Endothelial cell of umbilical vein (primary cell): ENCODE results near the gene ASS1. TPM values are rescaled to one million over a fixed set of nuclear protein-coding genes. Genes with fewer than 3 reads are reported as not detected.

Source experiments
- BruUV-seq: library from RNA; stranded (reverse); fragments of 400-500 nt; replicated peaks from 2 replicates; lab custom pipeline; 2021; lab: Mats Ljungman, UMichigan
- CTCF ChIA-PET: fragments of 300-600, 350-600 bp; sonication (Branson Sonifier 250); formaldehyde crosslinking; loops from one replicate; lab custom pipeline; 2021; ENCODE audit warnings: antibody characterized with exemption, inconsistent platforms; lab: Charles Lee
- POLR2A ChIA-PET: fragments of 300-600, 350-600 bp; sonication (Branson Sonifier 250); formaldehyde crosslinking; loops from one replicate; lab custom pipeline; 2021; ENCODE audit warnings: antibody characterized with exemption, inconsistent platforms; lab: Charles Lee
- DNase-seq: peaks from one replicate; pipeline ENCODE4 v3.0.0-alpha.2; 2011; ENCODE audit warnings: low read depth, low spot score
- FAIRE-seq: peaks from 2 replicates; lab custom pipeline; 2011; peaks lifted over from hg19 to GRCh38; lab: Jason Lieb, UNC
- H2AFZ ChIP-seq: 2 replicates; pipeline ENCODE4 v1.6.0; 2012; ENCODE audit warnings: low read depth, low read length, control low read depth, inconsistent platforms
- H3K27ac ChIP-seq: 2 replicates; pipeline ENCODE4 v1.5.1; 2011; ENCODE audit warnings: low read depth, mild to moderate bottlenecking, control low read depth, low read length, moderate library complexity; ENCODE audit not compliant: insufficient read depth
- H3K27me3 ChIP-seq, 2 experiments: 2 replicates each; pipeline versions ENCODE4 v1.6.0 to v1.6.1; 2011; ENCODE audit warnings: low read length in 2 of 2, mixed read lengths in 1 of 2; ENCODE audit not compliant: control insufficient read depth in 2 of 2, insufficient read depth in 2 of 2
- H3K36me3 ChIP-seq, 2 experiments: 2 replicates in 1 of 2; 3 replicates in 1 of 2; pipeline ENCODE4 v1.5.1; 2011; ENCODE audit warnings: low read length in 2 of 2, mild to moderate bottlenecking in 1 of 2, moderate library complexity in 1 of 2; ENCODE audit not compliant: control insufficient read depth in 2 of 2, insufficient read depth in 2 of 2; ENCODE audit errors: extremely low read depth in 1 of 2
- H3K4me1 ChIP-seq: 3 replicates; pipeline ENCODE4 v1.5.1; 2011; ENCODE audit warnings: mild to moderate bottlenecking, low read length; ENCODE audit not compliant: control insufficient read depth, insufficient read depth; ENCODE audit errors: extremely low read depth
- H3K4me2 ChIP-seq: 2 replicates; pipeline ENCODE4 v1.6.1; 2011; ENCODE audit warnings: low read length, control low read depth, mixed read lengths; ENCODE audit not compliant: insufficient read depth
- H3K4me3 ChIP-seq, 3 experiments: fragments of 200-600 bp in 1 of 3; sonication (generic), shearing (Covaris generic) in 1 of 3; replicated peaks in 1 of 3; 2 replicates each; pipeline ENCODE4 v1.5.1; 2011 to 2016; ENCODE audit warnings: control low read depth in 3 of 3, low read length in 3 of 3, mild to moderate bottlenecking in 2 of 3, inconsistent platforms in 1 of 3, low read depth in 1 of 3, moderate library complexity in 1 of 3; ENCODE audit not compliant: insufficient read depth in 1 of 3
- H3K79me2 ChIP-seq: 2 replicates; pipeline ENCODE4 v1.6.0; 2012; ENCODE audit warnings: low read length, inconsistent platforms; ENCODE audit not compliant: control insufficient read depth, insufficient read depth
- H3K9ac ChIP-seq: replicated peaks from 2 replicates; pipeline ENCODE3; 2011; ENCODE audit warnings: low read length, control low read depth; ENCODE audit not compliant: insufficient read depth; ENCODE audit errors: extremely low read depth
- H3K9me1 ChIP-seq: replicated peaks from 3 replicates; pipeline ENCODE4 v1.6.0; 2011; ENCODE audit warnings: mild to moderate bottlenecking, low read length; ENCODE audit not compliant: control insufficient read depth, insufficient read depth; ENCODE audit errors: extremely low read depth
- H3K9me3 ChIP-seq: replicated peaks from 2 replicates; pipeline ENCODE4 v1.5.1; 2012; ENCODE audit warnings: low read length, inconsistent platforms; ENCODE audit not compliant: control insufficient read depth, insufficient read depth
- H4K20me1 ChIP-seq: replicated peaks from 2 replicates; pipeline ENCODE3; 2011; ENCODE audit warnings: mild to moderate bottlenecking, low read length; ENCODE audit not compliant: control insufficient read depth, insufficient read depth; ENCODE audit errors: extremely low read depth
- CTCF ChIP-seq, 2 donors: IDR thresholded peaks; 1 replicate in 1 of 2; 2 replicates in 1 of 2; pipeline ENCODE4 v1.5.1; 2011; ENCODE audit warnings: low read length in 2 of 2, mild to moderate bottlenecking in 2 of 2, moderate library complexity in 2 of 2, control low read depth in 1 of 2, inconsistent platforms in 1 of 2, low read depth in 1 of 2; ENCODE audit not compliant: insufficient read depth in 1 of 2; ENCODE audit errors: extremely low read depth in 1 of 2
- EZH2 ChIP-seq: IDR thresholded peaks from 2 replicates; pipeline ENCODE4 v1.6.1; 2012; ENCODE audit warnings: borderline replicate concordance, low read depth, mild to moderate bottlenecking, moderate library complexity, low read length, inconsistent platforms; ENCODE audit not compliant: severe bottlenecking
- FOS ChIP-seq: IDR thresholded peaks from 2 replicates; pipeline ENCODE4 v1.6.1; 2011; ENCODE audit warnings: mild to moderate bottlenecking, low read length, moderate library complexity, borderline replicate concordance; ENCODE audit not compliant: insufficient read depth
- GATA2 ChIP-seq: IDR thresholded peaks from 2 replicates; pipeline ENCODE4 v1.7.0; 2011; ENCODE audit warnings: low read depth, mild to moderate bottlenecking, moderate library complexity, mixed read lengths, low read length; ENCODE audit not compliant: insufficient read length, insufficient read depth
- JUN ChIP-seq: IDR thresholded peaks from 2 replicates; pipeline ENCODE4 v1.6.1; 2011; ENCODE audit warnings: borderline replicate concordance, low read depth; ENCODE audit not compliant: insufficient read length, insufficient read depth
- MAX ChIP-seq: IDR thresholded peaks from 2 replicates; pipeline ENCODE4 v1.6.1; 2011; ENCODE audit not compliant: insufficient read depth, insufficient read length
- MYC ChIP-seq: IDR thresholded peaks from one replicate; pipeline ENCODE4 v1.6.1; 2011; ENCODE audit warnings: mild to moderate bottlenecking, low read depth, low read length
- POLR2A ChIP-seq: IDR thresholded peaks from 2 replicates; pipeline ENCODE4 v1.6.1; 2012; ENCODE audit warnings: low read depth, mild to moderate bottlenecking, control low read depth, low read length
- POLR2AphosphoS5 ChIP-seq: IDR thresholded peaks from 2 replicates; pipeline ENCODE4 v1.6.1; 2012; ENCODE audit warnings: low read depth, mild to moderate bottlenecking, control low read depth, low read length, moderate library complexity; ENCODE audit not compliant: insufficient read depth
- dilution Hi-C: fragments of 300-500 bp; cut with MboI; formaldehyde crosslinking; loops from one replicate; pipeline ENCODE4 v1.15.0; 2019; ENCODE audit warnings: low sequenced_read_pairs; ENCODE audit not compliant: extremely low pct_ligation_motif_present
- intact Hi-C: fragments of 100-400 bp; cut with micrococcal nuclease; formaldehyde crosslinking; loops from one replicate; pipeline ENCODE4 v1.10.0; 2022
- polyA plus RNA-seq, 4 experiments: library from polyadenylated mRNA; depleted of rRNA in 3 of 4; stranded (reverse) in 3 of 4; unstranded in 1 of 4; fragments of >200 nt; gene quantifications; 2 replicates each; pipeline versions ENCODE4 v1.2.1 to v1.2.3, GENCODE V29; 2011 to 2012; ENCODE audit warnings: missing spikeins in 1 of 4
- total RNA-seq: library from RNA; stranded (reverse); gene quantifications from 2 replicates; pipeline ENCODE4 v1.2.3, GENCODE V29; 2021

Gene ASS1
- total and polyA plus RNA-seq, 2 donors (not counting 3 experiments of a cell fraction or from before 2014, with no cell fraction given) = 3.6 to 12.4 TPM

- no TSS peak for BruUV-seq
- FAIRE-seq (no peak), DNase-seq (no peak)
- Histone ChIP-seq H3K9me3 (no peaks in the 10 kb centered on the region), H4K20me1 (no peaks in the 10 kb centered on the region), H3K79me2 (no peaks in the 10 kb centered on the region), H3K9ac (no peak overlapping the region), H3K27me3 (no peaks in the 10 kb centered on the region), H3K36me3 (no peaks in the 10 kb centered on the region), H3K4me2 (no peak overlapping the region), H2AFZ (no peak overlapping the region), H3K27ac (no peak overlapping the region), H3K4me3 (no peak overlapping the region), H3K9me1 (no peaks in the 10 kb centered on the region), H3K4me1 (no peaks in the 10 kb centered on the region)
- intact Hi-C loops = no loop called here
- TF ChIP-seq MAX (no peak), POLR2A (no peak), MYC (no peak), CTCF (IDR thresholded peaks at IDR 0.05; ENCODE audit: extremely low read depth in 1 of 2, insufficient read depth in 1 of 2, low read depth in 1 of 2, low read length in 2 of 2) (no peak), EZH2 (no peak), FOS (no peak), POLR2AphosphoS5 (no peak), JUN (no peak), GATA2 (no peak)
- dilution Hi-C loops = no loop called here
- ChIA-PET CTCF (no interaction called here), POLR2A (no interaction called here)
Measured at GRCh38 chr9:130405657-130406257, 39.0 kb upstream of the ASS1 start.
